Measurements from ENCODE around the gene TLL1.

DNA sequence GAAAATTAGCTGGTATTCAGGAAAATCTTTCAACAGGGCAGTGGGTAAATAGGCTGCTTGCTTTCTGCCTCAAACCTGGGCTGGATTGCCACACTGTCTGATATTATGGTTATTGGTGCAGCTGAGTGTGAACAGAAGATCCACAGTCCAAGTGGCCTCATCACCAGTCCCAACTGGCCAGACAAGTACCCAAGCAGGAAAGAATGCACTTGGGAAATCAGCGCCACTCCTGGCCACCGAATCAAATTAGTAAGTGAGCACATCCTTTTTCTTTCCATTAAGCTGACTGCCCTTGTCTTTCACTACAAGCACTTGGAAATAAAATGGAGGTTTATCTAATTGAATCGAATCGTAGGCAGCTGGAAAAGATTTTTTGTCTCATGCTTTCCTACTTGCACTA is 204.7 kb downstream of the TLL1 start:
- TF ChIP-seq, protein P1, sequence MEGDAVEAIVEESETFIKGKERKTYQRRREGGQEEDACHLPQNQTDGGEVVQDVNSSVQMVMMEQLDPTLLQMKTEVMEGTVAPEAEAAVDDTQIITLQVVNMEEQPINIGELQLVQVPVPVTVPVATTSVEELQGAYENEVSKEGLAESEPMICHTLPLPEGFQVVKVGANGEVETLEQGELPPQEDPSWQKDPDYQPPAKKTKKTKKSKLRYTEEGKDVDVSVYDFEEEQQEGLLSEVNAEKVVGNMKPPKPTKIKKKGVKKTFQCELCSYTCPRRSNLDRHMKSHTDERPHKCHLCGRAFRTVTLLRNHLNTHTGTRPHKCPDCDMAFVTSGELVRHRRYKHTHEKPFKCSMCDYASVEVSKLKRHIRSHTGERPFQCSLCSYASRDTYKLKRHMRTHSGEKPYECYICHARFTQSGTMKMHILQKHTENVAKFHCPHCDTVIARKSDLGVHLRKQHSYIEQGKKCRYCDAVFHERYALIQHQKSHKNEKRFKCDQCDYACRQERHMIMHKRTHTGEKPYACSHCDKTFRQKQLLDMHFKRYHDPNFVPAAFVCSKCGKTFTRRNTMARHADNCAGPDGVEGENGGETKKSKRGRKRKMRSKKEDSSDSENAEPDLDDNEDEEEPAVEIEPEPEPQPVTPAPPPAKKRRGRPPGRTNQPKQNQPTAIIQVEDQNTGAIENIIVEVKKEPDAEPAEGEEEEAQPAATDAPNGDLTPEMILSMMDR (IDR thresholded peaks at IDR 0.05; ENCODE audit: low read length) = no peak
- no peak for TF ChIP-seq EZH2phosphoT487 (IDR thresholded peaks at IDR 0.05; ENCODE audit: low read length)

Measured in MM.1S (cell line).